Gastroesophageal sphincter (tissue), 4 donors: Measurements from ENCODE around the gene CADM2. TPM values are rescaled to one million over a fixed set of nuclear protein-coding genes. Genes with fewer than 3 reads are reported as not detected.

Experiments
- ATAC-seq: fragments of 150-250 bp; one replicate; pipeline ENCODE4 v1.9.1; 2016; ENCODE audit warnings: mild to moderate bottlenecking, moderate library complexity
- H3K27ac ChIP-seq, 4 donors: fragments of 200-600 bp; sonication (generic) in 3 of 4; 1 replicate in 3 of 4; 2 replicates in 1 of 4; pipeline ENCODE4 v1.5.1; 2016 to 2019
- H3K27me3 ChIP-seq: fragments of 200-600 bp; sonication (generic); one replicate; pipeline ENCODE4 v1.5.1; 2019
- H3K36me3 ChIP-seq, 2 donors: fragments of 200-600 bp; sonication (generic); one replicate each; pipeline ENCODE4 v1.5.1; 2019; ENCODE audit warnings: control low read depth in 1 of 2
- H3K4me1 ChIP-seq, 3 donors: fragments of 200-600 bp; sonication (generic); 1 replicate in 2 of 3; 2 replicates in 1 of 3; pipeline ENCODE4 v1.5.1; 2016 to 2019; ENCODE audit warnings: control low read depth in 2 of 3
- H3K4me3 ChIP-seq, 2 donors: fragments of 200-600 bp; sonication (generic); one replicate each; pipeline ENCODE4 v1.5.1; 2019; ENCODE audit warnings: mild to moderate bottlenecking in 1 of 2, moderate library complexity in 1 of 2
- H3K9me3 ChIP-seq, 3 donors: fragments of 200-600 bp; sonication (generic); one replicate each; pipeline ENCODE4 v1.5.1; 2017 to 2019; ENCODE audit warnings: control low read depth in 2 of 3
- CTCF ChIP-seq, 4 experiments: fragments of 200-600 bp in 2 of 4; fragments of 450-650 bp in 2 of 4; sonication (generic) in 1 of 4; IDR thresholded peaks; one replicate each; pipeline ENCODE4 v1.5.1; 2017 to 2019; ENCODE audit warnings: antibody characterized with exemption in 4 of 4, mild to moderate bottlenecking in 2 of 4, moderate library complexity in 2 of 4
- EP300 ChIP-seq: sonication (generic); formaldehyde crosslinking; IDR thresholded peaks from one replicate; pipeline ENCODE4 v1.6.1; 2017; ENCODE audit warnings: antibody characterized with exemption, mild to moderate bottlenecking
- POLR2A ChIP-seq, 2 donors: fragments of 450-650 bp; IDR thresholded peaks; one replicate each; pipeline ENCODE4 v1.6.1; 2017; ENCODE audit warnings: antibody characterized with exemption in 2 of 2, mild to moderate bottlenecking in 2 of 2, moderate library complexity in 1 of 2
- POLR2AphosphoS5 ChIP-seq: sonication (generic); formaldehyde crosslinking; IDR thresholded peaks from one replicate; pipeline ENCODE4 v1.6.1; 2017; ENCODE audit warnings: antibody characterized with exemption
- WGBS, 2 donors: methylation state at CpG; one replicate each; pipeline ENCODE4 v1.1.5; 2018; ENCODE audit warnings: low coverage in 1 of 2; 5-methylcytosine and 5-hydroxymethylcytosine counted together
- total RNA-seq, 4 donors: library from RNA; depleted of rRNA; stranded (reverse); fragments of >200 nt; gene quantifications; one replicate each; pipeline ENCODE4 v1.1.0, GENCODE V29; 2016

CADM2 gene
- total RNA-seq, 4 donors from 2014 or later: 8.2 to 10.1 (median 9.4) TPM

DNA sequence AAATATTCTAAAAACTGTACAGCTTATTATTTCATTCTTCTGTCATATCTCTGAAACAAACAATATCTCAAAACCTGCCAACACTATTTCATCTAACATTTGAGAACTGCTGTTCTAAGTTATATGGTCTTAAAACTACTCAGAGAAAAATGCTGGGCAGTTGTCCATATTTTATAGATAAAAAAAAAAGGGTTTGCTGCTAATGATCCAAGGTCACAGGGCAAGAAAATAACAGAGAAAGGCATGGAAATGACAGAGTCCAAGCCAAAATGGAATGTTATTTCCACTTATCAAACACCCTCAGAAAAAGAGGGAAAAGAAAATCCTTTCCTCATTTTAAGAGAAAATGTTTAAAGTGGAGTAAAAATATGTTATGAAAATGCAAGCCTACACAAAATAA is 313.1 kb downstream of the CADM2 start:
- Histone ChIP-seq H3K4me1 (no peaks in the 10 kb centered on the region), H3K36me3 (no peaks in the 10 kb centered on the region), H3K27me3 (no peaks in the 10 kb centered on the region), H3K4me3 (no peak overlapping the region), H3K27ac (no peak overlapping the region), H3K9me3 (no peaks in the 10 kb centered on the region)
- TF ChIP-seq POLR2A (IDR thresholded peaks at IDR 0.05) (no peak), CTCF (IDR thresholded peaks at IDR 0.05) (no peak), EP300 (no peak), POLR2AphosphoS5 (no peak)
- no peak for ATAC-seq

GRCh38 chr3:85288257-85288656 is 329.5 kb downstream of the CADM2 start:
- Histone ChIP-seq H3K36me3 (no peaks in the 10 kb centered on the region), H3K4me1 (no peaks in the 10 kb centered on the region), H3K27ac (no peak overlapping the region), H3K4me3 (no peak overlapping the region), H3K9me3 (no peaks in the 10 kb centered on the region), H3K27me3 (no peaks in the 10 kb centered on the region)
- no peak for ATAC-seq
- TF ChIP-seq POLR2A (IDR thresholded peaks at IDR 0.05): no peak
- TF ChIP-seq EP300: no peak
- no peak for TF ChIP-seq POLR2AphosphoS5
- TF ChIP-seq CTCF (IDR thresholded peaks at IDR 0.05): no peak

- ATAC-seq: no peak
- H3K27ac ChIP-seq: no peak overlapping the region
- H3K4me1 ChIP-seq: no peaks in the 10 kb centered on the region
- no peak overlapping the region for H3K4me3 ChIP-seq
- no peaks in the 10 kb centered on the region for H3K27me3 ChIP-seq
- no peaks in the 10 kb centered on the region for H3K36me3 ChIP-seq
- no peak for TF ChIP-seq CTCF (IDR thresholded peaks at IDR 0.05)
- TF ChIP-seq POLR2AphosphoS5: no peak
- TF ChIP-seq EP300: no peak
- no peak for TF ChIP-seq POLR2A (IDR thresholded peaks at IDR 0.05)
- no peaks in the 10 kb centered on the region for H3K9me3 ChIP-seq
These were observed 338.5 kb downstream of the CADM2 start for GRCh38 chr3:85297291-85297690.

DNA sequence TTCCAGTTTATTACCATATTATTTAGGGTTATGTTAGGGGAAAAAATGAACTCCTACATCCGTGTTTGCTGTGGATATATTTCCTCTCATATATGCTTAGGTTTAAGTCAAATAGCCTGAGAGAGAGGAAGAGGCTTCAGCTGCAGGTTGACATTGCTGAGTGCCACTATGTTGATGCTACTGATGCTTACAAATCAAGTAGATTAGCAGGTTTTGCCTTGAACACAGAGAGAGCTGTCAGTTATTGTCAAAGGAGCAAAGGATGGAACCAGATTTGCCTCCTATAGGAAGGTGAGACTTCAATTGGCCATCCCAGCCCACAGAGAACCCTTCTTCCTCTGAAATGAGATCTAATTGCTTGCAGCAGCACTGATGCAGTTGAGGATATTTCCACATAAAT is 339.2 kb downstream of the CADM2 start:
- H3K9me3 ChIP-seq: no peaks in the 10 kb centered on the region
- TF ChIP-seq CTCF (IDR thresholded peaks at IDR 0.05): no peak
- no peak for TF ChIP-seq POLR2AphosphoS5
- no peak for TF ChIP-seq POLR2A (IDR thresholded peaks at IDR 0.05)
- TF ChIP-seq EP300: no peak
- no peaks in the 10 kb centered on the region for H3K4me1 ChIP-seq
- no peaks in the 10 kb centered on the region for H3K27me3 ChIP-seq
- H3K36me3 ChIP-seq: no peaks in the 10 kb centered on the region
- H3K4me3 ChIP-seq: no peak overlapping the region
- WGBS, 2 donors: 71 to 89% methylated on average over 1 of the region's 1 CpG
- ATAC-seq: no peak
- no peak overlapping the region for H3K27ac ChIP-seq

- no peak overlapping the region for H3K27ac ChIP-seq
- TF ChIP-seq POLR2A (IDR thresholded peaks at IDR 0.05) (no peak), POLR2AphosphoS5 (no peak), CTCF (IDR thresholded peaks at IDR 0.05) (no peak), EP300 (no peak)
These were observed 344.4 kb downstream of the CADM2 start for GRCh38 chr3:85303156-85303555.

More at GRCh38 chr3:85303156-85303555, 344.4 kb downstream of the CADM2 start:
- Histone ChIP-seq H3K9me3 (no peaks in the 10 kb centered on the region), H3K4me1 (no peaks in the 10 kb centered on the region), H3K36me3 (no peaks in the 10 kb centered on the region), H3K4me3 (no peak overlapping the region), H3K27me3 (no peaks in the 10 kb centered on the region)
- 62 to 63% methylated on average over 3 to 4 of the region's 4 CpGs for WGBS, 2 donors
- ATAC-seq: no peak
